Ishikawa (cell line): ENCODE data around the gene NFILZ.

Experiments
- CEBPB ChIP-seq: IDR thresholded peaks from 2 replicates; pipeline ENCODE4 v1.6.1; 2012
- CREB1 ChIP-seq: IDR thresholded peaks from 2 replicates; pipeline ENCODE4 v1.6.1; 2012; ENCODE audit warnings: low read depth
- EGR1 ChIP-seq: IDR thresholded peaks from 2 replicates; pipeline ENCODE4 v1.6.1; 2012
- EP300 ChIP-seq: IDR thresholded peaks from 2 replicates; pipeline ENCODE4 v1.6.1; 2012; ENCODE audit warnings: borderline replicate concordance
- RAD21 ChIP-seq: IDR thresholded peaks from 2 replicates; pipeline ENCODE4 v1.6.1; 2012; ENCODE audit warnings: low read depth
- TAF1 ChIP-seq: IDR thresholded peaks from 2 replicates; pipeline ENCODE4 v1.6.1; 2012; ENCODE audit warnings: low read depth, mild to moderate bottlenecking
- TCF12 ChIP-seq: IDR thresholded peaks from 2 replicates; pipeline ENCODE4 v1.6.1; 2012; ENCODE audit warnings: low read depth
- YY1 ChIP-seq: IDR thresholded peaks from 2 replicates; pipeline ENCODE4 v1.6.1; 2012; ENCODE audit warnings: low read depth
- ZBTB7A ChIP-seq: IDR thresholded peaks from 2 replicates; pipeline ENCODE4 v1.6.1; 2012; ENCODE audit warnings: low read depth
- TF ChIP-seq, protein P1 (sequence below): IDR thresholded peaks from 2 replicates; pipeline ENCODE4 v1.6.1; 2012; ENCODE audit warnings: low read depth, mild to moderate bottlenecking
- TF ChIP-seq, protein P2 (sequence below): IDR thresholded peaks from 2 replicates; pipeline ENCODE4 v1.6.1; 2012

DNA sequence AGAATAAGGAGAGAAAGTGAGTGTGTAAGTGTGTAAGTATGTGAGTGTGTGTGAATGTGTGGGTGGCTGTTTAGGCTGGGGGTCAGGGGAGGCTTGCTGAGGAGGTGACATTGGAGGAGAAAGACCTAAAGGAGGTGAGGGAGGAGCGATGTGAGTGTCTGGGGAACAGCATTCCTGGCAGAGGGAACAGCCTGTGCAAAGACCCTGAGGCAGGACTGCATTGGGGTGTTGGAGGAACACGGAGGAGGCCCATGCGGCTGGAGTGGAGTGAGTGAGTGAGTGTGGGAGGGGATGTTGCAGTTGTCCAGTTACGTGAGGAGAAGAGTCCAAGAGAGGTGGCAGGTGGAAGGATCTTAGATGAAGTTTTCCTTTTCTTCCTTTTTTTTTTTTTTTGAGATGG lies 31.8 kb downstream of the NFILZ start:
- TF ChIP-seq TAF1 = no peak
- no peak for TF ChIP-seq TCF12
- TF ChIP-seq CEBPB = no peak
- TF ChIP-seq ZBTB7A = no peak
- TF ChIP-seq RAD21 = no peak
- TF ChIP-seq CREB1 = no peak
- TF ChIP-seq EGR1 = no peak
- TF ChIP-seq, protein P1, sequence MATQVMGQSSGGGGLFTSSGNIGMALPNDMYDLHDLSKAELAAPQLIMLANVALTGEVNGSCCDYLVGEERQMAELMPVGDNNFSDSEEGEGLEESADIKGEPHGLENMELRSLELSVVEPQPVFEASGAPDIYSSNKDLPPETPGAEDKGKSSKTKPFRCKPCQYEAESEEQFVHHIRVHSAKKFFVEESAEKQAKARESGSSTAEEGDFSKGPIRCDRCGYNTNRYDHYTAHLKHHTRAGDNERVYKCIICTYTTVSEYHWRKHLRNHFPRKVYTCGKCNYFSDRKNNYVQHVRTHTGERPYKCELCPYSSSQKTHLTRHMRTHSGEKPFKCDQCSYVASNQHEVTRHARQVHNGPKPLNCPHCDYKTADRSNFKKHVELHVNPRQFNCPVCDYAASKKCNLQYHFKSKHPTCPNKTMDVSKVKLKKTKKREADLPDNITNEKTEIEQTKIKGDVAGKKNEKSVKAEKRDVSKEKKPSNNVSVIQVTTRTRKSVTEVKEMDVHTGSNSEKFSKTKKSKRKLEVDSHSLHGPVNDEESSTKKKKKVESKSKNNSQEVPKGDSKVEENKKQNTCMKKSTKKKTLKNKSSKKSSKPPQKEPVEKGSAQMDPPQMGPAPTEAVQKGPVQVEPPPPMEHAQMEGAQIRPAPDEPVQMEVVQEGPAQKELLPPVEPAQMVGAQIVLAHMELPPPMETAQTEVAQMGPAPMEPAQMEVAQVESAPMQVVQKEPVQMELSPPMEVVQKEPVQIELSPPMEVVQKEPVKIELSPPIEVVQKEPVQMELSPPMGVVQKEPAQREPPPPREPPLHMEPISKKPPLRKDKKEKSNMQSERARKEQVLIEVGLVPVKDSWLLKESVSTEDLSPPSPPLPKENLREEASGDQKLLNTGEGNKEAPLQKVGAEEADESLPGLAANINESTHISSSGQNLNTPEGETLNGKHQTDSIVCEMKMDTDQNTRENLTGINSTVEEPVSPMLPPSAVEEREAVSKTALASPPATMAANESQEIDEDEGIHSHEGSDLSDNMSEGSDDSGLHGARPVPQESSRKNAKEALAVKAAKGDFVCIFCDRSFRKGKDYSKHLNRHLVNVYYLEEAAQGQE = no peak
- TF ChIP-seq, protein P2, sequence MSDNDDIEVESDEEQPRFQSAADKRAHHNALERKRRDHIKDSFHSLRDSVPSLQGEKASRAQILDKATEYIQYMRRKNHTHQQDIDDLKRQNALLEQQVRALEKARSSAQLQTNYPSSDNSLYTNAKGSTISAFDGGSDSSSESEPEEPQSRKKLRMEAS = no peak
- TF ChIP-seq YY1 = no peak
- no peak for TF ChIP-seq EP300
